ENCODE measurements around the gene RHOC.

Gene RHOC

GRCh38 chr1:112697781-112698201 is 9.1 kb downstream of the RHOC start:
- Histone ChIP-seq H3K4me3 (replicated peaks; ENCODE audit: insufficient read depth, low read length) (no peak overlapping the region), H3K27me3 (ENCODE audit: insufficient read depth, poor library complexity, severe bottlenecking) (no peaks in the 10 kb centered on the region), H3K27ac (replicated peaks) (no peak overlapping the region)
- no peak for DNase-seq (ENCODE audit: low read depth in 1 of 2, low spot score in 1 of 2)
- TF ChIP-seq, protein P1, sequence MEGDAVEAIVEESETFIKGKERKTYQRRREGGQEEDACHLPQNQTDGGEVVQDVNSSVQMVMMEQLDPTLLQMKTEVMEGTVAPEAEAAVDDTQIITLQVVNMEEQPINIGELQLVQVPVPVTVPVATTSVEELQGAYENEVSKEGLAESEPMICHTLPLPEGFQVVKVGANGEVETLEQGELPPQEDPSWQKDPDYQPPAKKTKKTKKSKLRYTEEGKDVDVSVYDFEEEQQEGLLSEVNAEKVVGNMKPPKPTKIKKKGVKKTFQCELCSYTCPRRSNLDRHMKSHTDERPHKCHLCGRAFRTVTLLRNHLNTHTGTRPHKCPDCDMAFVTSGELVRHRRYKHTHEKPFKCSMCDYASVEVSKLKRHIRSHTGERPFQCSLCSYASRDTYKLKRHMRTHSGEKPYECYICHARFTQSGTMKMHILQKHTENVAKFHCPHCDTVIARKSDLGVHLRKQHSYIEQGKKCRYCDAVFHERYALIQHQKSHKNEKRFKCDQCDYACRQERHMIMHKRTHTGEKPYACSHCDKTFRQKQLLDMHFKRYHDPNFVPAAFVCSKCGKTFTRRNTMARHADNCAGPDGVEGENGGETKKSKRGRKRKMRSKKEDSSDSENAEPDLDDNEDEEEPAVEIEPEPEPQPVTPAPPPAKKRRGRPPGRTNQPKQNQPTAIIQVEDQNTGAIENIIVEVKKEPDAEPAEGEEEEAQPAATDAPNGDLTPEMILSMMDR (IDR thresholded peaks at IDR 0.05; ENCODE audit: insufficient read depth, low read length), result no peak
- TF ChIP-seq GABPA (IDR thresholded peaks at IDR 0.05; ENCODE audit: low read depth), result no peak
- TF ChIP-seq, protein P2, sequence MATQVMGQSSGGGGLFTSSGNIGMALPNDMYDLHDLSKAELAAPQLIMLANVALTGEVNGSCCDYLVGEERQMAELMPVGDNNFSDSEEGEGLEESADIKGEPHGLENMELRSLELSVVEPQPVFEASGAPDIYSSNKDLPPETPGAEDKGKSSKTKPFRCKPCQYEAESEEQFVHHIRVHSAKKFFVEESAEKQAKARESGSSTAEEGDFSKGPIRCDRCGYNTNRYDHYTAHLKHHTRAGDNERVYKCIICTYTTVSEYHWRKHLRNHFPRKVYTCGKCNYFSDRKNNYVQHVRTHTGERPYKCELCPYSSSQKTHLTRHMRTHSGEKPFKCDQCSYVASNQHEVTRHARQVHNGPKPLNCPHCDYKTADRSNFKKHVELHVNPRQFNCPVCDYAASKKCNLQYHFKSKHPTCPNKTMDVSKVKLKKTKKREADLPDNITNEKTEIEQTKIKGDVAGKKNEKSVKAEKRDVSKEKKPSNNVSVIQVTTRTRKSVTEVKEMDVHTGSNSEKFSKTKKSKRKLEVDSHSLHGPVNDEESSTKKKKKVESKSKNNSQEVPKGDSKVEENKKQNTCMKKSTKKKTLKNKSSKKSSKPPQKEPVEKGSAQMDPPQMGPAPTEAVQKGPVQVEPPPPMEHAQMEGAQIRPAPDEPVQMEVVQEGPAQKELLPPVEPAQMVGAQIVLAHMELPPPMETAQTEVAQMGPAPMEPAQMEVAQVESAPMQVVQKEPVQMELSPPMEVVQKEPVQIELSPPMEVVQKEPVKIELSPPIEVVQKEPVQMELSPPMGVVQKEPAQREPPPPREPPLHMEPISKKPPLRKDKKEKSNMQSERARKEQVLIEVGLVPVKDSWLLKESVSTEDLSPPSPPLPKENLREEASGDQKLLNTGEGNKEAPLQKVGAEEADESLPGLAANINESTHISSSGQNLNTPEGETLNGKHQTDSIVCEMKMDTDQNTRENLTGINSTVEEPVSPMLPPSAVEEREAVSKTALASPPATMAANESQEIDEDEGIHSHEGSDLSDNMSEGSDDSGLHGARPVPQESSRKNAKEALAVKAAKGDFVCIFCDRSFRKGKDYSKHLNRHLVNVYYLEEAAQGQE (IDR thresholded peaks at IDR 0.05; ENCODE audit: insufficient replicate concordance, low read depth), result no peak
- no peak for TF ChIP-seq SPI1 (IDR thresholded peaks at IDR 0.05; ENCODE audit: borderline replicate concordance, low read depth)
- TF ChIP-seq POLR2AphosphoS5 (IDR thresholded peaks at IDR 0.05; ENCODE audit: low read depth), result no peak

DNA sequence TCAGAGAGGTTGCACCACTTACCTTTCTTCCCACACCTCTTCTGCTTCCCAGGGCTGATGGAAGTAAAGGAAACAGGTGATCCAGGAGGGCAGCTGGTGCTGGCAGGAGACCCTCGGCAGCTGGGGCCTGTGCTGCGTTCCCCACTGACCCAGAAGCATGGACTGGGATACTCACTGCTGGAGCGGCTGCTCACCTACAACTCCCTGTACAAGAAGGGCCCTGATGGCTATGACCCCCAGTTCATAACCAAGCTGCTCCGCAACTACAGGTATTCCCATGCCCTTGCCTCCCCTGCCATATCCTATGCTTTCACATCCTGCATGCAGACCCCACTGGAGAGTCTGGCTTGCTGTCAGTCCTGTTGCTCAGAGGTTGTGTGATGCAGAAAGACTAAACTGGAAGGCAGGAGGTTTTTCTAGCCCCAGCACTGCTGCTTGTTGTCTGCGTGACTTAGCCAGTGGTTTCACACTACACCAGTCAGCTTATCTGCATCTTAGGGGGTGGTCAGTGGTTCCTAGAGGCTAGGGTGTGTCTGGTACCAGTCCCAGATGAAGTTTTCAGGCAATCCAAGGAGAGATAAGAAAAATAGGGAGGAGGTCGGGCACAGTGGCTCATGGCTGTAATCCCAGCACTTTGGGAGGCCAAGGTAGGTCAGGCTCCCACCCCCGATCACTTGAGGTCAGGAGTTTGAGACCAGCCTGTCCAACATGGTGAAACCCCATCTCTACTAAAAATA is 10.2 kb downstream of the RHOC start:
- no peaks in the 10 kb centered on the region for H3K27me3 ChIP-seq (ENCODE audit: insufficient read depth, poor library complexity, severe bottlenecking)
- no peak overlapping the region for H3K27ac ChIP-seq (replicated peaks)
- DNase-seq (ENCODE audit: low read depth in 1 of 2, low spot score in 1 of 2), result no peak
- no peak overlapping the region for H3K4me3 ChIP-seq (replicated peaks; ENCODE audit: insufficient read depth, low read length)
- TF ChIP-seq, protein P1 (IDR thresholded peaks at IDR 0.05; ENCODE audit: insufficient read depth, low read length), result no peak
- TF ChIP-seq POLR2AphosphoS5 (IDR thresholded peaks at IDR 0.05; ENCODE audit: low read depth), result no peak
- TF ChIP-seq GABPA (IDR thresholded peaks at IDR 0.05; ENCODE audit: low read depth), result no peak
- TF ChIP-seq, protein P2 (IDR thresholded peaks at IDR 0.05; ENCODE audit: insufficient replicate concordance, low read depth), result no peak
- TF ChIP-seq SPI1 (IDR thresholded peaks at IDR 0.05; ENCODE audit: borderline replicate concordance, low read depth), result no peak

- Histone ChIP-seq H3K4me3 (replicated peaks; ENCODE audit: insufficient read depth, low read length) (no peak overlapping the region), H3K27me3 (ENCODE audit: insufficient read depth, poor library complexity, severe bottlenecking) (no peaks in the 10 kb centered on the region), H3K27ac (replicated peaks) (no peak overlapping the region)
- no peak for DNase-seq (ENCODE audit: low read depth in 1 of 2, low spot score in 1 of 2)
- TF ChIP-seq SPI1 (IDR thresholded peaks at IDR 0.05; ENCODE audit: borderline replicate concordance, low read depth) (no peak), GABPA (IDR thresholded peaks at IDR 0.05; ENCODE audit: low read depth) (no peak), POLR2AphosphoS5 (IDR thresholded peaks at IDR 0.05; ENCODE audit: low read depth) (no peak)
- TF ChIP-seq, protein P1 (IDR thresholded peaks at IDR 0.05; ENCODE audit: insufficient read depth, low read length), result no peak
- TF ChIP-seq, protein P2 (IDR thresholded peaks at IDR 0.05; ENCODE audit: insufficient replicate concordance, low read depth), result no peak
Observed at GRCh38 chr1:112695276-112695675, 11.7 kb downstream of the RHOC start.

Measured in HL-60 (cell line).